CD4-positive, alpha-beta T cell treated with Interleukin-12 subunit alpha and Interleukin-12 subunit beta, for 1 hour (primary cell): ENCODE measurements around the gene L2HGDH.
"Not testable (repeated sequence)": the region's sequence is repeated elsewhere in the genome, so short reads cannot be mapped to it uniquely, and the experiment has no call there.

Source experiments
- DNase-seq: peaks from one replicate; pipeline ENCODE4 v3.0.0-alpha.2; 2020

The L2HGDH gene

GRCh38 chr14:50338587-50338986 lies 26.6 kb upstream of the L2HGDH start:
- no peak for DNase-seq

- DNase-seq: no peak
Observed at GRCh38 chr14:50335989-50336824, 24.2 kb upstream of the L2HGDH start.

GRCh38 chr14:50335389-50335788 lies 23.4 kb upstream of the L2HGDH start:
- DNase-seq: no peak

DNA sequence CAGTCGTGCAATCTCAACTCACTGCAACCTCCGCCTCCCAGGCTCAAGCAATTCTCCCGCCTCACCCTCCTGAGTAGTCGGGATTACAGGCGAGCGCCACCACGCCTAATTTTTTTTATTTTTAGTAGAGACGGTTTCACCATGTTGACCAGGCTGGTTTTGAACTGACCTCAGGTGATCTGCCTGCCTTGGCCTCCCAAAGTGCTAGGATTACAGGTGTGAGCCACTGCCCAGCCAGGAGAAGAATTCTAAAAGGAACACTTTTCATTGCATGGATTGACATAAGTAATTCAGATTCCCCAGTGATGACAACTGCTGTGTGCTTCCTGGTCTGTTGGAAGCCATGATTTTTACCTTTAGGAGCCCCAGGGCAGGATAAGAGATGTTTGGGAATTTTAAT lies 22.2 kb upstream of the L2HGDH start:
- DNase-seq: no peak

DNA sequence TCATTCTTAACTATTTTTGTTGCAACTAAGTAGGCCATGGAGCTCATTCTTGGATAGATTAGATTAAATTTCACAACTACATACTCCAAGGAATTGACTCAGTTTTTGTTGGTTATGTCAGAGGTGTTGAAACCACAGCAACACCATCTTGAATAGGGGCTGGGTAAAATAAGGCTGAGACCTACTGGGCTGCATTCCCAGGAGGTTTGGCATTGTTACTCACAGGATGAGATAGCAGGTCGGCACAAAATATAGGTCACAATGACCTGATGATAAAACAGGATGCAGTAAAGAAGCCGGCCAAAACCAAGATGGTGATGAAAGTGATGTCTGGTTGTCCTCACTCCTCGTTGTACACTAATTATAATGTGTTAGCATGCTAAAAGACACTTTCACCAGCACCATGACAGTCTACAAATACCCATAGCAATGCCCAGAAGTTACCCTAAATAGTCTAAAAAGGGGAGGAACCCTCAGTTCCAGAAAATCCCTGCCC lies 21.0 kb upstream of the L2HGDH start:
- no peak for DNase-seq

- DNase-seq: no peak
Observed at GRCh38 chr14:50331596-50331995, 19.6 kb upstream of the L2HGDH start.

GRCh38 chr14:50321009-50321660 lies 9.1 kb upstream of the L2HGDH start:
- peak; percentile 85 for DNase-seq

- DNase-seq: no peak
Observed at GRCh38 chr14:50320283-50320682, 8.3 kb upstream of the L2HGDH start.

DNA sequence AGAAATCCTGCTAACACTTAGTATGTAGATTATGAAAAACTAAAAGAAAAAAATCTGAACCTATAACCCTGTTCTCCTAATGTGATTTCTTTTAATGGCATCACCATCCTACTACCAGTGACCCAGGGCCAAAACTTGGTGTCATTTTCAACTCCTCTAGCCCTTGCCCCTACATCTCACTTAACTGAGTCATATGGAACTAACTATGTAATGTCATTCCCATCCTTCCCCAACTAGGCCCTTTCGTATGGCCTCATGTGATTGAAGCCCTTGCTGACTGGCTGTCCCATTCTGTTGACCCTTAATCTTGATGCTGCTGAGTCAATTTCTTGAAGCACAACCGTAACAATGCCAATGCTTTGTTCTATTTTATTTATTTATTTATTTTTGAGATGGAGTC lies 7.7 kb upstream of the L2HGDH start:
- no peak for DNase-seq

GRCh38 chr14:50319293-50319692 lies 7.3 kb upstream of the L2HGDH start:
- no peak for DNase-seq

DNA sequence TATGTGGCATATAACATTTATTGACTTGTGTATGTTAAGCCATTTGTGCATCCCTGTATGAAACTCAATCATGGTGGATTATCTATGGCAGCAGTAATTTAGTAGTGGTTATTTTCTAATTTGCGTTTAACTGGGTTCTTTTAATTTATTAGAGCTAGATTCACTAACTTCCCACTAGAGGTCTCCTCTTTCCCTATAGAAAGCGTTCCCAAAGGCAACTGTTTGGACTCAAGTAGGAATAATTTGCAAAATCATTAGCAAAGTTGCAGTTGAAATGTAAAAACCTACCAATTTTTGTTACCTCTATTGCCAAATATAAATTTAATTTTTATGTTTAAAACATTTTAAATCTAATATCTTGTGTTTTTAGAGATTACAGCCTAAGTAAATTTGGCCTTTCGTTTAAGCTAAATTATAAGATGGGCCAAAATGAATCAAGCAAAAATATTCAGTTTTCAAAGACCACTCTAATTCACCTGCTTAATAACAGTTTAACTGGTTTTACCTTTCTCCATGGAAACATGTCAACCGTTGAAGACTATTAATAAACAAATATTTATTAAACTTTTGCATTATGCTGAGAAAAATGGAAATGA lies 6.1 kb upstream of the L2HGDH start:
- peak; percentile 30 for DNase-seq

DNA sequence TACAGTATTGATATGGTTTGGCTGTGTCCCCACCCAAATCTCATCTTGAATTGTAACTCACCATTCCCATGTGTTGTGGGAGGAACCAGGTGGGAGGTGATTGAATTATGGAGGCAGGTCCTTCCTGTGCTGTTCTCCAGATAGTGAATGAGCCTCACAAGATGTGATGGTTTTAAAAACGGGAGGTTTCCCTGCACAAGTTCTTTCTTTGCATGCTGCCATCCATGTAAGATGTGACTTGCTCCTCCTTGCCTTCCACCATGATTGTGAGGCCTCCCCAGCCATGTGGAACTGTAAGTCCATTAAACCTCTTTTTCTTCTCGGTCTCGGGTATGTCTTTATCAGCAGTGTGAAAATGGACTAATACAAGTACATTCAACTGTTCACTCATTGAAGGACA lies 2.1 kb upstream of the L2HGDH start:
- not testable (repeated sequence) for DNase-seq

DNA sequence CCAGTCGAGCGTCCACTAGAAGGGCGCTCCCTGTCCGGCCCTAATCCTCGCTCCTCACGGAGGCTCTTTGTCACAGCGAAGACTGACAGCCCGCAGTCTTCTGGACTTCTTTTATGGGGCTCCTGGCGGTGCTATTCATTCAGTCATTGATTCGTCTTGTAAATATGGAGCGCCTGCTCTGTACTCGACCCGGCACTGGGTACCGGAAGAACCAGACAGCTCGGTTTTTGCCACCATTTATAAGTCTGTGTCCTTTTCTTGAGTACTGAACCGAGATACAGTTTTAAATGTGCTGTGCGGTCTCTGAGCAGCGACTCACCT lies 665 bp upstream of the L2HGDH start:
- DNase-seq: peak; percentile 67

- peak; percentile 9 for DNase-seq
Observed at GRCh38 chr14:50311337-50311971, 575 bp downstream of the L2HGDH start.

DNA sequence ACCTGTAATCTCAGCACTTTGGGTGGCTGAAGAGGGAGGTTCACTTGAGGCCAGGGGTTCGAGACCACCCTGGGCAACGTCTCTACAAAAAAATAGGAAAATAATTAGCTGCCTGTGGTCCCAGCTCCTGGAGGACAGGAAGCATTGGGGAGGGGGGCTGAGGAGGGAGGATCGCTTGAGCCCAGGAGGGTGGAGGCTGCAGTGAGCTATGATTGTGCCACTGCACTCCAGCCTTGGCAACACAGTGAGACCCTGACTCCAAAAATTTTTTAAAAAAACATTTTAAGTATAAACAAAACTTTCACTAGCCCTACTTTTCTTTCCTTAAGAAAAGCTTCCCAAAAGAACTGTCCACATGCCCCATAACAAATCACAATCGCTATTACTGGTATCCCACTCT lies 1.6 kb downstream of the L2HGDH start:
- no peak for DNase-seq

DNA sequence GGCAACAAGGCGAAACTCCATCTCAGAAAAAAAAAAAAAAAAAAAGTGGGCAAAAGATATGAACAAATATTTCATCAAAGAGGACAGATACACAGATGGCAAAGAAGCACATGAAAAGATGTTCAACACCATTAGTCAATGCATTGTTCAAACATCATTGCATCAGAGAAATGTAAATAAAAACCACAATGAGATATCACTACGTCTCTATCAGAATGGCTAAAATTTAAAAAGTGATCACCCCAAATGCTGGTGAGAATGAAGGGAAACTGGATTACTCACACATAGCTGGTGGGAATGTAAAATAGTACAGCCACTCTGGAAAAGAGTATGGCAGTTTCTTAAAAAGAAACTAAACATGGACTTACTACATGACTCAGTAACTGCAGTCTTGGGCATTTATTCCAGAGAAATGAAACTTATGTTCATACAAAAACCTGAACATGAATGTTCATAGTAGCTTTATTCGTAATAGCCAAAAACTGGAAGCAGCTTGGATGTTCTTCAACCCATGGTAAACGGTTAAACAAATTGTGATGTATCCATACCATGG lies 3.6 kb downstream of the L2HGDH start:
- DNase-seq: no peak

DNA sequence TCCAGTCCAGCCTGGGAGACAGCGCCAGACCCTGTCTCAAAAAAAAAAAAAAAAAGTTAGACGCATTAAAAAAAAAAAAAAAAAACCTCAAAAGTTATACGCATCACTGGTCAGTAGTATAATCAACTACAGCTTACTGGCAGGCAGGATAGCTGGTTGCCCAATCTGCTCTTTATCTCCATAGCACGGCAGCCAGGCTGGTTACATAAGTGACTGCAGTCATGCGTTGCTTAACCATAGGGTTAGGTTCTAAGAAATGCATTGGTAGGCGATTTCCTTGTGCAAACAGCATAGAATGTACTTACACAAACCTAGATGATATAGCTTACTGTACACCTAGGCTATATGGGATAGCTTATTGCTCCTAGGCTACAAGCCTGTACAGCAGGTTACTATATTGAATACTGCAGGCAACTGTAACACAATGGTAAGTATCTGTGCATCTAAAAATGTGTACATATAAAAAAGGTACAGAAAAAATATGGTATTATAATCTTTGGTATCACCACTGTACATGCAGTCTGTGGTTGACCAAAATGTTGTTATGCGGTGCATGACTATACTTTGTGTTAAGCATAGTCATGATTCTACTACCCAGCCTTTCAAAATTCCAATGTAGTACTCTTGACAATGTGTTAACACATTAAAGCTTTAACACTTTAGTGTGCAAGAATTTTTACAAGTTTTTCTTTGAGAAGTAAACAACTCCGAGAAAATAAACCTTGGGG lies 8.1 kb downstream of the L2HGDH start:
- DNase-seq: no peak

DNA sequence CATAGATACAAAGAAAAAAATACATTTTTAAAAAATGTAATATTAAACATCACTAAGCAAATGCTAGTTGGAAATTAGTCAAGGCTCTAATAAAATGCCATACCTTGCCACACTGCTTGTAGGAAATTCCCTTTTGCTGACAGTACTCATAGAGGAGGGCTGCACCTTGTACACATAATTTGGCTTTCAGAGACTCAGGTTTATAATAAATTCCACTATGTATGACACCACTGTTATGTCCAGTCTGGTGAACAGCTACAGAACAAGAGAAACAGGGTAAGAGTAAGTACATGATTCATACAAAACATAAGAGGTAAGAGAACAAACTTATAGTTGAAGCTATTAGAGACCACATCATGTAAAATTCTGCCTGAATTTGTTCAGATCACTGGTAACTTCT lies 10.1 kb downstream of the L2HGDH start:
- DNase-seq: no peak

DNA sequence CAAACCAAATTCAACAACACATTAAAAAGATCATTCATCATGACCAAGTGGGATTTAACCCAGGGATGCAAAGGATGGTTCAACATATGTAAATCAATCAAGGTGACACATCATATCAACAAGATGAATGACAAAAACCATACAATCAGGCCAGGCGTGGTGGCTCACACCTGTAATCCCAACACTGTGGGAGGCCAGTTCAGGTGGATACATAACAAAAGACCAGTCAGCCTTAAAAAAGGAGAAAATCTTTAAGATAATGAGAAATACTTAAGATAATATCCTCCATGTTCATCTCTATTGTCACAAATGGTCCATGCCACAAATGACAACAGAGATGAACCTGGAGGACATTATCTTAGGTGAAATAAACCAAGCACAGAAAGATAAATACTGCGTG lies 12.4 kb downstream of the L2HGDH start:
- no peak for DNase-seq

GRCh38 chr14:50290306-50290705 lies 21.7 kb downstream of the L2HGDH start:
- no peak for DNase-seq

DNA sequence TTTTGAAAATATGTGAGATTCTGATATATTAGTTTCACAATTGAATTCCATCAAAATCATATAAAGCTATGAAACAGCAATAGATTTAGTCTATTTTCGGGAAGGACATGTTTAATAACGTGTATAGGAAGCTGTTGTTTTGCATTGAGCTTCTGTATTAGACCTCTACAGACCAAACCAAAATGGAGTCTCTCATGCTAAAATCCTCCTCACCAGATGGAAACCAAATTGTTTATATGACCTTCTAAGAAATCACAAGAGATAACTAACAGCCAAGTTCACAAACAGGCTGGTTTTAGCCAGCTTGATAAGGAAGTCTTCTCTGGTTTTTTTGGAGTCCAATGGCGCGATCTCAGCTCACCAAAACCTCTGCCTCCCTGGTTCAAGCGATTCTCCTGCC lies 23.9 kb downstream of the L2HGDH start:
- no peak for DNase-seq

DNA sequence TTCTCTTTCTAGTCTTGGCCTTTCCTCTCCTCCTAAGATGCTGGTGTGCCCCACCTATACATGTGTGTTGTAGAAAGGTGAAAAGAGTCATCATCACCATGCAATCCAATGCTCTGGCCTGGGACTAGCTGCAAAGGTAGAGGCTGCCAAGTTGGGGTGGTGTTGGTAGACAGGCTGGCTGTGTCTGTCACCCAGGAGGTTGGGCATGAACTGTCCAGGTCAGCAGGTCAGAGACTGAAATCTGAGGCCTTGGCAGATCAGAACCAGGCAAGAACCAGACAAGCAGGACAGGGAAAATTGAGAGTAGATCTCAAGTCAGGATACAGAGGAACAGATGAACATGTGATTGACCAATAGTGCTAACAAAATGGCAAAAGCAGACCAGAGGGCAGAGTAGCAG lies 26.2 kb downstream of the L2HGDH start:
- no peak for DNase-seq

GRCh38 chr14:50272498-50272897 lies 39.5 kb downstream of the L2HGDH start:
- no peak for DNase-seq
